HG02973 (cell line): ENCODE results near the gene SLC35A2.

ENCODE experiments used
- ATAC-seq: cut with Tn5 transposase; IDR thresholded peaks from one replicate; pipeline ENCODE4 v1.9.1; 2021; ENCODE audit warnings: moderate library complexity; ENCODE audit not compliant: unreplicated experiment

The SLC35A2 gene

DNA sequence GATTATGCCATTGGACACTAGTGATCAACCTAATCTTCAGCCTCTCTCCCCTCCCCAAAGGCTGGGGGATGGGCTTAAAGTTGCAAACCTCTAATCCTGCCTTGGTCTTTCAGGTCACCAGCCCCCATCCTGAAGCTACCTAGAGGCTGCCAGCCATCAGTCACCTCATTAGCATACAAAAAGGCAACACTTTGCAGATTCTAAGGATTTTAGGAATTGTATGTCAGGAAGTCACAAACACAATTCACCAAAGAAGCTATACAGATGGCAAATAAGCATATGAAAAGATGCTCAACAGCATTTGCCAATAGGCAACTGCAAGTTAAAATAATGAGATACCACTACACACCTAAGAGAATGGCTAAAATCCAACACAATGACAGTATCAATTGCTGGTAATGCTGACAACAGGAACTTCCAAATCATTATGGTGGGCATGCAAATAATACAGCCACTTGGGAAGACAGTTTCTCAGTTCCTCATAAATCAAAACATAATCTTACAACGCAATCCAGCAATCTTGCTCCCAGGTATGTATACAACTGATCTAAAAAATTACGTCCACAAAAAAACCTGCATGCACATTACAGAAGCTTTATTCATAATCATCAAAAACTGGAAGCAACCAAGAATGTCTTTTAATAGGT lies 16.4 kb upstream of the SLC35A2 start:
- ATAC-seq: no peak

GRCh38 chrX:48927123-48927522 lies 15.7 kb upstream of the SLC35A2 start:
- ATAC-seq: no peak

DNA sequence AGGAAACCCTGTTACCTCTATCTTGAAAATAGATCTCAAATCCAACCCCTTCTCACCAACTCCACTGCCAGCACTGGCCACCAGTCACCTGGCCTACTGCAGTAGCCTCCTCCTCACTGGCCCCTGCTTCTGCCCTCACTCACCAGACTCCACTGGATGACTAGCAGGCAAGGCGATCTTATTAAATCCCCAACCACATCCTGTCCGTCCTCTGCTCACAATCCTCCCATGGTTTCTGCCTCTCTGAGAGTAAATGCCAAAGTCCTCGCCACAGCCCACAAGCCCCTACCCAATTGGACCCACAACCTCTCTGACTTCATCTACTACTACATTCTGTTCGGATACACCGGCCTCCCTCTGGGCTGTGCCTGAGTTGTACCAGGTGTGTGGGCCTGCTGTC lies 12.8 kb upstream of the SLC35A2 start:
- no peak for ATAC-seq

DNA sequence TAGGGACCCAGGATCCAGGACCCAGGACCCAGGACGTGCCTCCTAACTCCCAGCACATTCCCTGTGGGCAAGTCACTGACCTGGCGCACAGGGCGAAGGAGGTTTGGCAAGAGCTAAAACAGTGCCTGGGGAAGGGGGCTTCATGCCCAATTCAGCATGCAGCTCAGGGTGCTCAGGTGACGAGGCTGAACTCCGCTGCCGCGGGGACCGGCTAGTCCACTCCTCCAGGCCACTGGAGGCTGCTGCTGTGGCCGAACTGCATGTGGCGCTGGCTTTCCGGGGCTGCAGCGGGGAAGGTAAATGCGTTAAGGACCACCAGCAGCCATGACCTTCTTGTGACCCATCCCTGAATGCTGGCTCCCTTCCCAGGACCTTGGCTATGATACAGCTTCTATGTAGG lies 12.3 kb upstream of the SLC35A2 start:
- ATAC-seq: no peak

DNA sequence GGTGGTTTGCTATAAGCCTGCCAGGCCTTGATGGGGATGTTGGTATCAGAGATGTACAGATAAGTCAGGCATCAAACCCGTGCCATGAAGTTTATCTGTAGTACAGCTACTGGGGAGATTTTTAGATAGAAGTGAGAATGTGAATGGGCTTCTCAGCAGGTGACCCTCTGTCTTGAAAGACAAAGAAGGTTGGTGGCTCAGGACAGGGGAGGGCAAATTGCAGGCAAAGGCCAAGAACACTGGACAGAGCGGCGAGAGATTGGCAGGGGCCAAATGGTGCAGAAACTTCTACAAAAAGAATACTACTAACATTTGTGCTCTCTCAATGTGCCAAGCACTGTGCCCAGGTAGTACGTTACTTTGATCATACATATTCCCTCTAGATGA lies 9.3 kb upstream of the SLC35A2 start:
- no peak for ATAC-seq

DNA sequence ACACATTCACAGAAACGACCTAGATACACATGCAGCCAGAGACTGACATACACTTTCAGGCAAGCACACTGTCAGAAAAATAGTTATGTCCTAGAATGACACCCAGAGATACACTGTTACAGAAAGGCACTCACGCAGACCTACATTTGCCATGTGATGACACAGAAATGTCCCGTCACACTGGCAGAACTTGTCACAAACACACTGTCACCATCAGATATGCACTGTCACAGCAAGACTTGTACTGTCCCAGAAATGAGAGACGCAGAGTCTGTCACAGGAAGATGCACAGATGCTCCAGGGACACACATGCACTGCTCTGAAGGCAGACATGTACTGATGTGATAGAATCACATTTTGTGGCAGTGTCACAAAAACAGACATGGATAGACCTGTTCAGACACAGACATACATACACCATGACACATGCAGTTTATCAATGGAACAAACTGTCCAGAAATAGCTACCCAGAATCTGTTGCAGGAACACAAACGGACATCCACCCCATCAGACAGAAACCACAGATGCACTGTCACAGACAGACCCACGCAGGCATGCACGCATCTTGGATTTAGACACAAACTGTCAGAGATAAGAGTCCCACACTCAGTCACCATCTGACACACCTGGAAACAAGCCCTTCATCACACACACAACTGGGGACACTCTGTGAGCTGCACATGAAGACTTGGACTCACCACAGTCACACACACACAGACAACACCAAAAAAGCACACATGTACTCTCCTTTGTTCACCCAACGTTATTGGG lies 8.7 kb upstream of the SLC35A2 start:
- ATAC-seq: no peak

GRCh38 chrX:48919360-48919841 lies 8.0 kb upstream of the SLC35A2 start:
- ATAC-seq: no peak

DNA sequence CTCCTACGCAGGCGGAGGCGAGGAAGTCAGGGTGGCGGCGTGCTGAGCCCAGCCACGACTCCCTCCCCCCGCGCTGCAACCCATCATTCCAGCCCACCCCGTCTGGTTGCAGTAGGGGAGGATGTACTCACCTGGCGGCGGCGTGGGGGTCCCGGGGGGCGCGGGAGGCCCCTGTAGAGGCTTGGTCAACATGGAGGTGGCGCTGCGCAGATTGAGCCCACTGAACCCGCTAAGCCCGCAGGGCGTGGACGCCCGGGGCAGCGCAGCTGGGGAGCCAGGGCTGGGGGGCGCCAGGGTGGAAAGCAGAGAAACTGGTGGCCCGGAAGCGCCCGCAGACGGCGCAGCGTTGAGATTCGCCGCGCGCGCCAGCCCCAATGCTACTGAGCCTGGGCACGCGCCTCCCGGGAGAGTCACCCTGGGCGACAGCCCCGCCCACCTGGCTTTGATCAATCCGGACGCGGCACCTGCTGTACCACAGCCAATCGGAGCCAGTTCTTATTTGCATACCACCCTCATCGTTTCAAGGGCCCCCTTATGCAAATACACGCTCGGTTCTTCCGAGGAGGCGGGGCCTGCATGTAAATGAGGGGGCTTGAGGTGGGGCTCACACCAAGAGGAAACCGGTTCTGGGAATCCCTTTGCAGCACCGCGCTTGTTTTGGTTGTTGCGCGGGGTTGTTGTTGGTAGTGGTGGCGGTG lies 7.3 kb upstream of the SLC35A2 start, which contains the start of gene PIM2:
TSS of gene PIM2 (minus strand) at position 382 of the 698 bp plus-strand sequence. CDS start at position 192, 190 bp downstream.
- peak; percentile 58 for ATAC-seq

DNA sequence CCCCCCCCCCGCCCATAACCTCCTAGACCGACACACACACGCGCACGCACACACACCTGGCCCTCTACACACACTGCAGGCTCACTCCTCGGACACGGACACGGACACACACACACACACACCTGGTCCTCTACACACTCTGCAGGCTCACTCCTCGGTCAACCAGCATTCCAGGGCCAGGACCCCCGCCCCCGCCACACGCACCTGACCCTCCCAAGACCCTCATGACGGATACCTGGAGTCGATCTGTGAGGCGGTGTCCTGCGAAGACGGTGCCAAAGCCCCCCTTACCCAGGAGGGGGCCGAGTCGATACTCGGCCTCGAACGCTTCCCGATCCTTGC lies 6.8 kb upstream of the SLC35A2 start:
- no peak for ATAC-seq

DNA sequence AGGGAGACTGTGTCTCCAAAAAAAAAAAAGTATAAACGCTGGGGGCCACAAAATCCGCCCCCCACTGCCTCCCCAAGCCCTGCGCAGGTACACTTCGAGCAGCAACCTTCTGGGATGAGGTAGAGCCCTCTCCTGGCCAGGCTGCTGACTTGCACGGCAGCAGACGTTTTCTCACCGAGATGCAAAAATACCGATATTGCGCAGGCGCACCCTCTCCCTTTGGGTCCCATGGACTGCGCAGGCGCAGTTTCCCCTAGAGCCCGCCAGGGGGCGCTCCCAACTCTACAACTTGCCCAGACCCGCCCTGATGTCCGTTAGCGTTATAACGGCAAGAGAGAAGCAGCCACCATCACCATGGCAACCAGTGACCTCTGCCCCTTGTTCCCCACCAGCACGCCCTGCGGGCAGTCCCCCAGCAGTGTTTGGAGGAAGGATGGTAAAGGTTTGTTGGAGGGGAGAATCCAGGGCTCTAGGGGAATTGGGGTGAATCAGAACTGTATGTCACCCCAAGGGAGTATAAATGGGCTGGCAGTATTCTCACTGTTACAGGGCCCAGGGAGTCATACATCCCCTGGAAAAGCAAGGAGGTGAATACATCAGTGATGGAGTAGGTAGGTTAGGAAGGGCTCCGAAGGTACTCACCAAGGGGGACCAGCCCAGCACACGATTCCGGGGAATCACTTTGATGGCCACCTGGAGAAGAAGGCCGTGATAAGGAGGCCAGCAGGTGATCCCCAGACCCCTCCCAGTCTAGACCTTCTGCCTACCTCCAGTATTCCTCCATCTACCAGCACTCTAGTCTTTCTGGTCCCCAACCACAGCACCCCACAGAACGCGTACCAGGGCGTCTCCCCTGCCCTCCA lies 5.9 kb upstream of the SLC35A2 start:
- no peak for ATAC-seq

DNA sequence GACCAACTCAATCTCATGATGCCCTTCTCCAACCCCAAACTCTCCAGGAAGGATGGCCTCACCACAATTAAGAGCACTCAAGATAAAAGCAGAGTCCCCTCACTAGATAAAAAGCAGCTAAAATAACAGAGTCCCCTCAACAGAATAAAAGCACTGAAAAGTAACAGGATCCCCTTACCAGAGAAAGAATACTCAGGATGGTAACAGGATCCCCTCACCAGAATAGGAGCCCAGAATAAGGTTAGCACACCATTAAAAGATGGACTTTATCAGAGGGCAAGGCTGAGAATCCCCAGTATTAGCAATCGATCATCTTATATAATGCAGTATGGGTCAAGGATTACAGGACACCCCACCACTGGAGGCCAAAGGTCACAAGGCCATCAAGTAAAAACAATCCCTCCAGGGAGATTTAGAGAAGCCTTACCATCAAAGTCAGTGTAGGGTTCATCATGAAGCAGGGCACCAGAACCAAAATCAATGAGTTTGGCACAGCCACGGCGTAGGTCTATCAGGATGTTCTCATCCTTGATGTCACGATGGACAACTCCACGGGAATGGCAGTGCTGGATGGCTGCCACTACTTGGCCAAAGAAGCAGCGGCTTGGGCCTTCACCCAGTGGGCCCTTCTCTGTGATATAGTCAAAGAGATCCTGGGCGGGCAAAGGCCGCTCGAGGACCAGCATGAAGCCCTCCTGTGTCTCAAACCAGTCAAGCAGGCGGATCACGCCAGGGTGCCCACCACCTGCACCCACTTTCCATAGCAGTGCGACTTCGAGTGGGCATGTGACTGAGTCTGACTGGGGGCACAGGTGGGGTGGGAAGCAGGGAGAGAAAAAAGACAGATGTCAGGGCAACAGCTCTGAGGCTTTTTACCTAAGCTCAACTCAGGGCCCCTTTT lies 3.4 kb upstream of the SLC35A2 start:
- no peak for ATAC-seq

- ATAC-seq: no peak
Observed at GRCh38 chrX:48913605-48914366, 2.3 kb upstream of the SLC35A2 start.

GRCh38 chrX:48910926-48911411 lies 477 bp downstream of the SLC35A2 start:
- ATAC-seq: no peak

DNA sequence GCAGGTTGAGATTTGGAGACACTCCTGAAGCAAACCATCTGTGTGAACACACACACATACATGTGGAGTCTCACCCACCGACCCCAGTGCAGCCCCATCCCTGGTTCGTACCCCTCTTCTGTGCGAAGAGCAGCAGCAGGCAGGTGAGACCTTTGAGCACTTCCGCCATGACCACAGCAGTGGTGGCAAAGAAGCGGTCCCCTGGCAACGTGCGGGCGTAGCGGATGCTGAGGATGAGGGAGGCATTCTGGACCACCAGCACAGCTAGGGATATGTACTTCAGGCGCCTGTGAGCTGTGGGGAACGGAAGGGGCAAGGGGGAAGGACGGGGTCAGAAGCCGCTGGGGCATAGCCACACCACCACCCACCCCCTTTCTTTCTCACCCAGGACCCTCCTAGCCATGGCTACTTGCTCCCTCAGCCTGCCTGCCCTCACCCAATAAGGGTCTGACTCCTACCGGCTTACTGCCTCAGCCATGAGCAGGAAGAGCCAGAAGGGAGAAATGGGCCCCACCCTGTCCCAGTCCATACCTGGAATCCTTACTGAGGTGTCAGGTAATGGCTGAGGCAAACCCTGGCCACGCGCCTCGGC lies 1.6 kb downstream of the SLC35A2 start:
- ATAC-seq: no peak

GRCh38 chrX:48908600-48908999 lies 2.8 kb downstream of the SLC35A2 start:
- no peak for ATAC-seq

GRCh38 chrX:48905090-48905790 lies 6.2 kb downstream of the SLC35A2 start:
- no peak for ATAC-seq

- ATAC-seq: no peak
Observed at GRCh38 chrX:48904626-48905025, 6.8 kb downstream of the SLC35A2 start.

DNA sequence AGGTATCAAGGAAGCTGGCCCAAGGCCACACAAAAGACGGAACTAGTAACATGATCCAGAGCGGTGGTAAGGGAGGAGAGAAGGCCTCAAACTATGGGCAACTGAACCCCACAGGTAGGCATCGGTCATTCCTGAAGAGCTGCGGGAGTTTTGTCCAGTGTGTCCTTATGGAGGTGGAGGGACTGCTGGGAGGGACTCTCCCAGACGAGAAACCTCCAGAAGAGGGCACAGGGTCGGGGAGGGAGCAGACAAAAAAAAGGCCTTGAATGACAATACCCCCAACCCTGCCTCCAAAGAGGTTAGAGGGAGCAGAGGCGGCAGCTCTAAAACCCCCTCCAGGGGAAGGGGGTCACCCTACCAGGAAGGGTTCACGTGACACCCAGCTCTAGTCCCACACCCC lies 7.3 kb downstream of the SLC35A2 start:
- ATAC-seq: no peak
